GM19463 (cell line): ENCODE measurements around the gene ARHGAP33.
A peak's percentile ranks its signal among the peaks of the same experiment; 100 is the strongest.

Experiments
- ATAC-seq: cut with Tn5 transposase; IDR thresholded peaks from one replicate; pipeline ENCODE4 v1.9.1; 2021; ENCODE audit warnings: mild to moderate bottlenecking, moderate library complexity; ENCODE audit not compliant: unreplicated experiment

ARHGAP33 gene, protein sequence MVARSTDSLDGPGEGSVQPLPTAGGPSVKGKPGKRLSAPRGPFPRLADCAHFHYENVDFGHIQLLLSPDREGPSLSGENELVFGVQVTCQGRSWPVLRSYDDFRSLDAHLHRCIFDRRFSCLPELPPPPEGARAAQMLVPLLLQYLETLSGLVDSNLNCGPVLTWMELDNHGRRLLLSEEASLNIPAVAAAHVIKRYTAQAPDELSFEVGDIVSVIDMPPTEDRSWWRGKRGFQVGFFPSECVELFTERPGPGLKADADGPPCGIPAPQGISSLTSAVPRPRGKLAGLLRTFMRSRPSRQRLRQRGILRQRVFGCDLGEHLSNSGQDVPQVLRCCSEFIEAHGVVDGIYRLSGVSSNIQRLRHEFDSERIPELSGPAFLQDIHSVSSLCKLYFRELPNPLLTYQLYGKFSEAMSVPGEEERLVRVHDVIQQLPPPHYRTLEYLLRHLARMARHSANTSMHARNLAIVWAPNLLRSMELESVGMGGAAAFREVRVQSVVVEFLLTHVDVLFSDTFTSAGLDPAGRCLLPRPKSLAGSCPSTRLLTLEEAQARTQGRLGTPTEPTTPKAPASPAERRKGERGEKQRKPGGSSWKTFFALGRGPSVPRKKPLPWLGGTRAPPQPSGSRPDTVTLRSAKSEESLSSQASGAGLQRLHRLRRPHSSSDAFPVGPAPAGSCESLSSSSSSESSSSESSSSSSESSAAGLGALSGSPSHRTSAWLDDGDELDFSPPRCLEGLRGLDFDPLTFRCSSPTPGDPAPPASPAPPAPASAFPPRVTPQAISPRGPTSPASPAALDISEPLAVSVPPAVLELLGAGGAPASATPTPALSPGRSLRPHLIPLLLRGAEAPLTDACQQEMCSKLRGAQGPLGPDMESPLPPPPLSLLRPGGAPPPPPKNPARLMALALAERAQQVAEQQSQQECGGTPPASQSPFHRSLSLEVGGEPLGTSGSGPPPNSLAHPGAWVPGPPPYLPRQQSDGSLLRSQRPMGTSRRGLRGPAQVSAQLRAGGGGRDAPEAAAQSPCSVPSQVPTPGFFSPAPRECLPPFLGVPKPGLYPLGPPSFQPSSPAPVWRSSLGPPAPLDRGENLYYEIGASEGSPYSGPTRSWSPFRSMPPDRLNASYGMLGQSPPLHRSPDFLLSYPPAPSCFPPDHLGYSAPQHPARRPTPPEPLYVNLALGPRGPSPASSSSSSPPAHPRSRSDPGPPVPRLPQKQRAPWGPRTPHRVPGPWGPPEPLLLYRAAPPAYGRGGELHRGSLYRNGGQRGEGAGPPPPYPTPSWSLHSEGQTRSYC

GRCh38 chr19:35775298-35776101 is at the start of gene ARHGAP33:
Gene ARHGAP33 (plus strand): TSS chr19:35775564. CDS start chr19:35775659, 95 bp downstream.
- ATAC-seq: peak; percentile 90

- ATAC-seq: no peak
These were observed 48.1 kb upstream of the ARHGAP33 start for GRCh38 chr19:35727053-35727955.

DNA sequence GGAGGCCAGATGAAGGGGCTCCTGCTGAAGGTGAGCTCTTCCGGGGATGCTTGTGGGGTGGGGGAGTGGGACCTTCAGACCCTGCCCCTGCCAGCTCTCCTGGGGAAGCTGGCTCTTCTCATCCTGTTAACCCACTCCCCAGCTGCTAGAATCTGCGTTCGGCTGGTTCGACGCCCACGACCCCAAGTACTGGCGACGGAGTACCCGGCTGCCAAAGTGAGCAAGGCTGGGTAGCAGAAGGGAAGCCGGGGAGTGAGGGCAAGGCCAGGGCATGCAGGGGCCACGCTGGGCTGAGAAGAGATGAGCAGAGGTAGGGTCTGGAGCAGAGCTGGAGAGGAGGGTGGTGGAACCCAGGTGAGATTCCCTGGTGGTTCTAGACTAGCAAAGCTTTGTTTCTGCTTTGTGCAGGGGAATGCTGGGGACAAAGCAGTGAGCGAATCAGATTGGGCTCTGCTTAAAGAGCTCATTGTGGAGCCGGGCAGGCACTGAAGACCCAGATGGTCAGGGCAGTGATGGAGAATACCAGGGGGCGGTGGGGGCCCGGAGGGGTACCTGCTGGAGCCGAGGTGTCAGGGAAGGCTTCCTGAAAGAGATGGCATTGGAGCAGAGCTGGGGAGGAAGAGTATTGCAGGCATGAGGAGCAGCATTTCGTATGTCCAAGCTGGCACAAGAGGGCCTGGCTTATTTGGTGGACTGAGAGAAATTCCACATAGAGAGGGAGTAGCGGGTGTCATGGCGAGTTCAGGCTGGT is 47.2 kb upstream of the ARHGAP33 start:
- no peak for ATAC-seq

DNA sequence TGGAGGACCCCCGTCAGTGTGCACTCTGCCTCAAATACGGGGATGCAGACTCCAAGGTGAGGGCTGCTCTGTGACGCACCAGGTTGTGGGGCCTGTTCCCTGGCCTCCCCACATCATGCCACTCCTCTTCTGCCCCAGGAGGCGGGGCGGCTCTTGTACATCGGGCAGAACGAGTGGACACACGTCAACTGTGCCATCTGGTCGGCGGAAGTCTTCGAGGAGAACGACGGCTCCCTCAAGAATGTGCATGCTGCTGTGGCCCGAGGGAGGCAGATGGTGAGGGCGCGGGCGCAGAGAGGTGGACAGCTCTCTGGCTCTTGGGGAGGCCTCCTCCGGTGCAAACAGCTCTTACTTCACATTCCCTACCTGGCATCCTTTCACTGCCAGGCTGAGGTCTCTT is 46.3 kb upstream of the ARHGAP33 start:
- ATAC-seq: no peak

DNA sequence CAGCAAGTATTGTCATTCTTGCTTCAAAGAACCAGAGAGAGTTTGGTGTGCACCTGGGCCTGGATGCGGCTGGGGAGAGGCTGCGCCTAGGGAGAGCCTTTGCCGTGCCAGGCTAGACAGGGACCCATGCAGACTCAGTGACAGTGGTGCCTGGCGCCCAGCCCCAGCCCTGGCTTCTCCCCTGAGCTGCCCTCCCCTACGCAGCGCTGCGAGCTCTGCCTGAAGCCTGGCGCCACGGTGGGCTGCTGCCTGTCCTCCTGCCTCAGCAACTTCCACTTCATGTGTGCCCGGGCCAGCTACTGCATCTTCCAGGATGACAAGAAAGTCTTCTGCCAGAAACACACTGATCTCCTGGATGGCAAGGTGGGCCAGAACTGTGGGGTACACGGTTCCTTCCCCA is 45.6 kb upstream of the ARHGAP33 start:
- ATAC-seq: no peak

- ATAC-seq: no peak
These were observed 45.0 kb upstream of the ARHGAP33 start for GRCh38 chr19:35730326-35730725.

GRCh38 chr19:35731353-35731752 is 44.0 kb upstream of the ARHGAP33 start:
- ATAC-seq: no peak

DNA sequence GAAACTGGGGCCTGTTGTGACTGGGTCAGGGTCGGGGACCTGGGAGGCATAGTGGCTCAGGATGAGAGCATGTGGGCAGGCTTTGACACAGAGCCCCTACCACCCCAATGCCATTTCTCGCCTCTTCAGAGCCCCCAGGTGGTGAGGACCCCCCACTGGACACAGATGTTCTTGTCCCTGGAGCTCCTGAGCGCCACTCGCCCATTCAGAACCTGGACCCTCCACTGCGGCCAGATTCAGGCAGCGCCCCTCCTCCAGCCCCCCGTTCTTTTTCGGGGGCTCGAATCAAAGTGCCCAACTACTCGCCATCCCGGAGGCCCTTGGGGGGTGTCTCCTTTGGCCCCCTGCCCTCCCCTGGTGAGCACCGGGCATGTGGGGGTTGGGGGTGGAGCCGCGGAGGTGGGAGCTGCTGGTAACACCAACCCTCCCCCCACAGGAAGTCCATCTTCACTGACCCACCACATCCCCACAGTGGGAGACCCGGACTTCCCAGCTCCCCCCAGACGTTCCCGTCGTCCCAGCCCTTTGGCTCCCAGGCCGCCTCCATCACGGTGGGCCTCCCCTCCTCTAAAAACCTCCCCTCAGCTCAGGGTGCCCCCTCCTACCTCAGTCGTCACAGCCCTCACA is 43.5 kb upstream of the ARHGAP33 start:
- ATAC-seq: no peak

- ATAC-seq: no peak
These were observed 42.7 kb upstream of the ARHGAP33 start for GRCh38 chr19:35732540-35733179.

GRCh38 chr19:35733180-35734125 is 41.9 kb upstream of the ARHGAP33 start:
- no peak for ATAC-seq

DNA sequence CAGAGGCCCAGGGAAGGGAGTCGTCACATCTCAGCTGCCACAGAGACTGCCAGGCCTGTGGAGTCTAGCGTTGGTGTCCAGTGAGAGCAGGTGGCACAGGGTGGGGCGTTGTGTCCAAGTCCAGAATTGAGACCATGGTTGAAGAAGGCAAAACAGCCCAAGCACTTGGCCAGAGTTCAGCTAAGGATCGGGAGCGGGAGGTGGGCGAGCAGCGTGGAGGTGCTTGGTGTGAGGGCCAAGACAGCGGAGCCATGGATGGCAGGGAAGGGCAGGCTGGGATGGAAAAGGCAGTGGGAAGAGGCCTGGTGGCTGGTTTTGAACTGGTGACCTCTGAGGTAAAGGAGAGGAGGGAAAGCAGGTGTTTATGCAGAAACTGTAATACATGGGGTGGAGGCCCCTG is 41.1 kb upstream of the ARHGAP33 start:
- no peak for ATAC-seq

GRCh38 chr19:35734889-35735288 is 40.5 kb upstream of the ARHGAP33 start:
- no peak for ATAC-seq

GRCh38 chr19:35736913-35737886 is 38.2 kb upstream of the ARHGAP33 start:
- ATAC-seq: no peak

- no peak for ATAC-seq
These were observed 37.1 kb upstream of the ARHGAP33 start for GRCh38 chr19:35738021-35738886.
